Activated naive CD8-positive, alpha-beta T cell treated with anti-CD3 and anti-CD28 coated beads, Interleukin-2, amount 10 ng/mL, durations not matched to agents 7 days and 5 days (primary cell): Measurements from ENCODE around the gene PDE11A. TPM values are rescaled to one million over a fixed set of nuclear protein-coding genes. Genes with fewer than 3 reads are reported as not detected.
A peak's percentile ranks its signal among the peaks of the same experiment; 100 is the strongest.

Experiments
- ATAC-seq: fragments of 150-1000 bp; cut with Tn5 transposase; one replicate; pipeline ENCODE4 v1.10.0; 2021; ENCODE audit warnings: low read depth, moderate library complexity
- POLR2A ChIA-PET: fragments of 350-600 bp; sonication (Branson Sonifier 250); formaldehyde crosslinking; loops from one replicate; lab custom pipeline; 2021; ENCODE audit warnings: antibody characterized with exemption; lab: Charles Lee
- DNase-seq: peaks from one replicate; pipeline ENCODE4 v3.0.0; 2021
- H3K27ac Mint-ChIP-seq: one replicate; pipeline ENCODE4 v1.8.0; 2022; ENCODE audit warnings: mild to moderate bottlenecking, mixed read lengths
- H3K27me3 Mint-ChIP-seq: one replicate; pipeline ENCODE4 v1.8.0; 2022; ENCODE audit warnings: mild to moderate bottlenecking, moderate library complexity, mixed read lengths
- H3K36me3 Mint-ChIP-seq: one replicate; pipeline ENCODE4 v1.8.0; 2021; ENCODE audit warnings: mild to moderate bottlenecking, mixed read lengths
- H3K4me1 Mint-ChIP-seq: one replicate; pipeline ENCODE4 v1.8.0; 2021; ENCODE audit warnings: mixed read lengths
- H3K4me3 Mint-ChIP-seq: one replicate; pipeline ENCODE4 v1.8.0; 2022; ENCODE audit warnings: mild to moderate bottlenecking, moderate library complexity, mixed read lengths
- H3K9me3 Mint-ChIP-seq: one replicate; pipeline ENCODE4 v1.8.0; 2021; ENCODE audit warnings: mixed read lengths
- total RNA-seq, 2 experiments: library from RNA; stranded (reverse); gene quantifications; one replicate each; pipeline ENCODE4 v1.2.3, GENCODE V29; 2021

Gene PDE11A
- total RNA-seq = not detected

- peak within 1 kb of the TSS; percentile 73 for H3K4me3 Mint-ChIP-seq
- no peaks in the 10 kb centered on the region for H3K36me3 Mint-ChIP-seq
- no peak within 1 kb of the TSS for H3K27ac Mint-ChIP-seq
- ATAC-seq (peak; percentile 96), DNase-seq (peak; percentile 60)
- no peaks in the 10 kb centered on the region for H3K9me3 Mint-ChIP-seq
- H3K27me3 Mint-ChIP-seq = peaks cover 67% of the 10 kb centered on the region
- POLR2A ChIA-PET = no interaction called here
- peaks cover 6% of the 10 kb centered on the region for H3K4me1 Mint-ChIP-seq
Observed at GRCh38 chr2:178072383-178073301, at the start of gene PDE11A. Gene PDE11A (minus strand): TSS chr2:178072777. CDS start chr2:178072437, 340 bp downstream.

DNA sequence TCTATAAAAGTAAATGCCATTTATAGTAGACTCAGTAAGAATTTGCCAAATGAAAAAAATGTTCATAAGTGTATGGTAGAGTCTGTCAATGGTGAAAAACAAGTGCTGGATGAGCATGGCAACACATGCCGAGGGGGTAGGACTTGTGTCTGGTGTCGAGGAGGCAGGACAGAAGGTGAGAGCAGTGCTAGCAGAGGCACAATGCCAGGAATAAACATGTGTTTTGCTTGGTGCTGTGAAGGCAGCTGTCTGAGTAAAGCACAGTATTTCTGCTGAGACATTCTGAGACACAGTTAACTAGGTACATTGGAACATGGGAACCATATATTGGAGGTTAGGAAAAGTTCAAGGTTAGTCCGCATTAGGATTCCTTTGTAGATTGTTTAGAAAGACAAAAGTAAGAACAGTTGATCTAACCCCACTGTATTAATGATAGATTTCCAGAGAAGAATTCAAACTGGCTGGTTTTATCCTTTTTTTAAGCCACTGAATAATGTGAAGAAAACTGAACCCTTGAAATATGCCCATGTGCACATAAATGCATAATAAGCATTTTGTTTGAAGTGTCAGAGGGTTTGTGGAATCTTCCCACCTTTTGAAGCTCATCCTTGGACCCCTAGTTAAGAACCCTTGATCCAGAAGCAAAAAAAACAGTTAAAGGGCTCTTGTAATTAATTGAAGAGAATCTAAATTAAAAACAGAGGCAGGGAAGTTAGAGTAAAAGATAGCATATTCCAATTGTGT is 46.8 kb upstream of the PDE11A start:
- Mint-ChIP-seq H3K4me3 (no peak overlapping the region), H3K27me3 (no peaks in the 10 kb centered on the region), H3K27ac (no peak overlapping the region), H3K4me1 (peaks cover 3% of the 10 kb centered on the region), H3K36me3 (peaks cover 16% of the 10 kb centered on the region), H3K9me3 (no peaks in the 10 kb centered on the region)
- ATAC-seq (no peak), DNase-seq (no peak)
- POLR2A ChIA-PET = no interaction called here

DNA sequence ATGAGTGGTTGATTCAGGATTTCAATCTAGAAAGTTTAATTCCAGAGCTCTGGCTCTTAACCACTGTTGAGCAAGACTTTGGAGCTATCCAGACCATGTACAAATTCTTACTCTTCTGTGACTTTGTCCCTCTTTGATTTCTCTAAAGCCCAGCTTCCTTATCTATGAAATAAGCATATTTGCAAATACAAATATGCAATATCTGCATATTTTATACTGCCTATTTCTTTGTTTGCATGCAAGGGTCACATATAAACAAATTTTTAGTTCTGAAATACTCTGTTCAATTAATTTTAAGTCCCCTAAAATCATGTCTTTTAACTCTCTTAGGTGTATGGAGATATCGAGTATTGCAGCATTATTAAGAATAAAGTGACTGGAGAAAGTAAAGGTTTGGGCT is 45.1 kb upstream of the PDE11A start:
- no peak overlapping the region for H3K4me3 Mint-ChIP-seq
- H3K27me3 Mint-ChIP-seq = no peaks in the 10 kb centered on the region
- H3K27ac Mint-ChIP-seq = no peak overlapping the region
- H3K4me1 Mint-ChIP-seq = peaks cover 15% of the 10 kb centered on the region
- no peaks in the 10 kb centered on the region for H3K9me3 Mint-ChIP-seq
- ATAC-seq = no peak
- DNase-seq = no peak
- H3K36me3 Mint-ChIP-seq = peaks cover 10% of the 10 kb centered on the region
- POLR2A ChIA-PET = no interaction called here

GRCh38 chr2:178115271-178115670 is 42.7 kb upstream of the PDE11A start:
- H3K27me3 Mint-ChIP-seq = no peaks in the 10 kb centered on the region
- POLR2A ChIA-PET = no interaction called here
- ATAC-seq = no peak
- peaks cover 17% of the 10 kb centered on the region for H3K4me1 Mint-ChIP-seq
- no peaks in the 10 kb centered on the region for H3K9me3 Mint-ChIP-seq
- no peak for DNase-seq
- H3K27ac Mint-ChIP-seq = no peak overlapping the region
- no peak overlapping the region for H3K4me3 Mint-ChIP-seq
- peaks cover 3% of the 10 kb centered on the region for H3K36me3 Mint-ChIP-seq

DNA sequence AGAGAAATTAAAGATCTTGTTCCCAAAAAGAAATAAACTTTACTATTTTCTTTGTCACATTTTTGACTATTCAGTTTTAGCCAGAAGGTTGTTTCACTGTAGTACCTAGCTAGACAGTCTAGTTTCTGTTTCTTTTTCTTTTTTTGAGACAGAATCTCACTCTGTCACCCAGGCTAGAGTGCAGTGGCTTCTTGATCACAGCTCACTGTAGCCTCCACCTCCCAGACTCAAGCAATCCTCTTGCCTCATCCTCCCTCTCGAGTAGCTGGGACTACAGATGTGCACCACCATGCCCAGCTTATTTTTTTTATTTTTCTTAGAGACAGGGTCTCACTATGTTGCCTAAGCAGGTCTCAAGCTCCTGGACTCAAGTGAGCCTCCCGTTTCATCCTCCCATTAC is 41.9 kb upstream of the PDE11A start:
- POLR2A ChIA-PET = no interaction called here
- no peak for DNase-seq
- H3K9me3 Mint-ChIP-seq = no peaks in the 10 kb centered on the region
- no peaks in the 10 kb centered on the region for H3K27me3 Mint-ChIP-seq
- no peak for ATAC-seq
- H3K36me3 Mint-ChIP-seq = peaks cover 3% of the 10 kb centered on the region
- H3K4me3 Mint-ChIP-seq = peak overlapping the region; percentile 54
- peak overlapping the region; percentile 18 for H3K27ac Mint-ChIP-seq
- H3K4me1 Mint-ChIP-seq = peaks cover 19% of the 10 kb centered on the region

- Mint-ChIP-seq H3K9me3 (no peaks in the 10 kb centered on the region), H3K27me3 (no peaks in the 10 kb centered on the region), H3K36me3 (peaks cover 3% of the 10 kb centered on the region), H3K27ac (peak within 1 kb of the TSS; percentile 89), H3K4me1 (peaks cover 19% of the 10 kb centered on the region), H3K4me3 (peak within 1 kb of the TSS; percentile 90)
- ATAC-seq (peak; percentile 92), DNase-seq (peak; percentile 93)
- POLR2A ChIA-PET = interaction anchor here (0.9 to 1.2 kb wide), 2 partner anchors 13 to 302 kb away, joined by 3 to 4 read pairs; no protein-coding TSS in a partner anchor
Observed at GRCh38 chr2:178112202-178113152, 39.9 kb upstream of the PDE11A start, which contains the start of gene RBM45. Gene RBM45 (plus strand): TSS chr2:178112437. CDS start chr2:178112547, 110 bp downstream.

DNA sequence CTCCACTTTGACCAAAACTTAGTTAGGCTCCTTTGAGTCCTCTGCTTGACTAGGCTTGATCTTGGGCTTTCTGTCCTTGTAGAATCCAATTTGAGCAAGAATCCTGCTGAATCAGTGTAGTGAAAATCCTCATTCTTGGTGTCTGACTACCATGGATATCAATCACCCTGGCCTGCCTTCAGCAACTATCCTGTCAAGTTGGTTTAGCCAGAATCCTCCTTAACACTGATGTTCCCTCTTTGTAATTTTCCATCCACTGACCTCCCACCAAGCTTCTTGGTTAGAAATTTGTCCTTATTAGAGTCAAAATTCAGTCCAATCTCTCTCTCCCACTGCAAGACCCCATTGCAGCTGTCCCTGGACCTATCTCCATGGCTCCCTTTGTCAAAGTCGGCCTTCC is 39.2 kb upstream of the PDE11A start:
- Mint-ChIP-seq H3K27me3 (no peaks in the 10 kb centered on the region), H3K36me3 (peaks cover 3% of the 10 kb centered on the region), H3K9me3 (no peaks in the 10 kb centered on the region), H3K4me1 (peaks cover 19% of the 10 kb centered on the region), H3K4me3 (peak overlapping the region; percentile 90), H3K27ac (peak overlapping the region; percentile 63)
- POLR2A ChIA-PET = interaction anchor here (0.9 to 1.2 kb wide), 2 partner anchors 14 to 303 kb away, joined by 3 to 4 read pairs; no protein-coding TSS in a partner anchor
- DNase-seq = no peak
- no peak for ATAC-seq

GRCh38 chr2:178110681-178111080 is 38.1 kb upstream of the PDE11A start:
- no peak for DNase-seq
- H3K4me3 Mint-ChIP-seq = no peak overlapping the region
- H3K27me3 Mint-ChIP-seq = no peaks in the 10 kb centered on the region
- POLR2A ChIA-PET = no interaction called here
- ATAC-seq = no peak
- H3K36me3 Mint-ChIP-seq = no peaks in the 10 kb centered on the region
- H3K9me3 Mint-ChIP-seq = no peaks in the 10 kb centered on the region
- peaks cover 19% of the 10 kb centered on the region for H3K4me1 Mint-ChIP-seq
- H3K27ac Mint-ChIP-seq = no peak overlapping the region

GRCh38 chr2:178109813-178110212 is 37.2 kb upstream of the PDE11A start:
- Mint-ChIP-seq H3K27me3 (no peaks in the 10 kb centered on the region), H3K4me1 (peaks cover 19% of the 10 kb centered on the region), H3K9me3 (no peaks in the 10 kb centered on the region), H3K4me3 (no peak overlapping the region), H3K27ac (no peak overlapping the region), H3K36me3 (no peaks in the 10 kb centered on the region)
- ATAC-seq (no peak), DNase-seq (no peak)
- POLR2A ChIA-PET = no interaction called here

DNA sequence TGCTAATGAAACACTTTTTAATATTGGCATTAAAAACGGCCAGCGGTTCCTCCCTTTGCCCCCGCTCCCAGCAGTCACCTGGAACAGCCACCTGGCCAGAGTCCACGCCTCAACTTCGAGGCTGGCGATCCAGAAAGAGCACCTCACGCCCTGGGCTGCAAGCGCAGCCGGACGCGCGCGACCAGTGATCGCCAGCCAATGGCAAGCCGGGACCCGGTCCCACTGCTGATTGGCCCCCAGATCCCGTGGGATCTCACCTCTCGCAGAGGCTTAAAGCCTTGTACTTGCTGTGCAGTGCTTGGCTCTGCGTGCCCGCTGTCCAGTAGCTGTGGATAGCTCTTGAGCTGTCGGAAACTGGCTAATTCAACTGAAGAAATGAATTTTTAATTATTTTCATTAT is 35.6 kb upstream of the PDE11A start:
- ATAC-seq (no peak), DNase-seq (no peak)
- H3K27me3 Mint-ChIP-seq = no peaks in the 10 kb centered on the region
- POLR2A ChIA-PET = no interaction called here
- H3K27ac Mint-ChIP-seq = no peak overlapping the region
- H3K9me3 Mint-ChIP-seq = no peaks in the 10 kb centered on the region
- no peaks in the 10 kb centered on the region for H3K36me3 Mint-ChIP-seq
- no peak overlapping the region for H3K4me3 Mint-ChIP-seq
- peaks cover 7% of the 10 kb centered on the region for H3K4me1 Mint-ChIP-seq

- Mint-ChIP-seq H3K36me3 (no peaks in the 10 kb centered on the region), H3K27ac (no peak overlapping the region), H3K4me3 (no peak overlapping the region), H3K4me1 (peaks cover 2% of the 10 kb centered on the region), H3K9me3 (no peaks in the 10 kb centered on the region), H3K27me3 (no peaks in the 10 kb centered on the region)
- POLR2A ChIA-PET = no interaction called here
- DNase-seq (no peak), ATAC-seq (no peak)
Observed at GRCh38 chr2:178106053-178106452, 33.5 kb upstream of the PDE11A start.

GRCh38 chr2:178105566-178105965 is 33.0 kb upstream of the PDE11A start:
- Mint-ChIP-seq H3K27me3 (no peaks in the 10 kb centered on the region), H3K4me1 (peaks cover 2% of the 10 kb centered on the region), H3K9me3 (no peaks in the 10 kb centered on the region), H3K4me3 (no peak overlapping the region), H3K27ac (no peak overlapping the region), H3K36me3 (no peaks in the 10 kb centered on the region)
- DNase-seq (no peak), ATAC-seq (no peak)
- POLR2A ChIA-PET = no interaction called here
